PC-3 (cell line): ENCODE measurements around the gene TIMP4. TPM values are rescaled to one million over a fixed set of nuclear protein-coding genes. Genes with fewer than 3 reads are reported as not detected.

Experiments used
- ATAC-seq: fragments of 200-7000 bp; cut with Tn5 transposase; 2 replicates; pipeline ENCODE4 v1.9.1; 2020; ENCODE audit warnings: mild to moderate bottlenecking, moderate library complexity
- BruUV-seq: library from RNA; stranded (reverse); fragments of 400-500 nt; replicated peaks from 2 replicates; lab custom pipeline; 2021; lab: Mats Ljungman, UMichigan
- CTCF ChIA-PET: fragments of 300-600 bp; sonication (Branson Sonifier 250); formaldehyde crosslinking; loops from one replicate; lab custom pipeline; 2022; ENCODE audit warnings: antibody characterized with exemption; lab: Charles Lee
- POLR2A ChIA-PET: fragments of 300-600 bp; sonication (Branson Sonifier 250); formaldehyde crosslinking; loops from one replicate; lab custom pipeline; 2022; ENCODE audit warnings: antibody characterized with exemption; ENCODE audit not compliant: unreplicated experiment; lab: Charles Lee
- DNase-seq: peaks from one replicate; pipeline ENCODE4 v3.0.0-alpha.2; 2015
- H2AFZ ChIP-seq: fragments of 300-600 bp; sonication (generic); 2 replicates; pipeline ENCODE4 v1.6.0; 2016; ENCODE audit warnings: antibody characterized with exemption, low read length
- H3F3A ChIP-seq: fragments of 300-600 bp; sonication (generic); one replicate; pipeline ENCODE4 v1.6.0; 2017; ENCODE audit warnings: antibody characterized with exemption, low read length, control low read depth, mild to moderate bottlenecking; ENCODE audit not compliant: unreplicated experiment
- H3K27ac ChIP-seq: fragments of 300-600 bp; sonication (generic); 2 replicates; pipeline ENCODE4 v1.5.1; 2016; ENCODE audit warnings: mild to moderate bottlenecking, low read length
- H3K27me3 ChIP-seq: fragments of 300-600 bp; sonication (generic); 2 replicates; pipeline ENCODE4 v1.6.1; 2016; ENCODE audit warnings: low read length, mixed read lengths
- H3K36me3 ChIP-seq: fragments of 300-600 bp; sonication (generic); 2 replicates; pipeline ENCODE4 v1.6.1; 2016; ENCODE audit warnings: low read depth, mixed run types, low read length, mixed read lengths
- H3K4me1 ChIP-seq: fragments of 300-600 bp; sonication (generic); 2 replicates; pipeline ENCODE4 v1.5.1; 2016; ENCODE audit warnings: low read length; ENCODE audit not compliant: insufficient read depth
- H3K4me2 ChIP-seq: fragments of 300-600 bp; sonication (generic); 2 replicates; pipeline ENCODE4 v1.6.0; 2016; ENCODE audit warnings: low read length
- H3K4me3 ChIP-seq: fragments of 300-600 bp; sonication (generic); 2 replicates; pipeline ENCODE4 v1.5.1; 2016; ENCODE audit warnings: mild to moderate bottlenecking, low read length, mixed read lengths
- H3K79me2 ChIP-seq: fragments of 300-600 bp; sonication (generic); 2 replicates; pipeline ENCODE4 v1.6.1; 2017; ENCODE audit warnings: low read length, mixed read lengths
- H3K9ac ChIP-seq: fragments of 300-600 bp; sonication (generic); 2 replicates; pipeline ENCODE4 v1.6.0; 2016; ENCODE audit warnings: mild to moderate bottlenecking, low read length
- H3K9me2 ChIP-seq: fragments of 300-600 bp; sonication (generic); replicated peaks from 2 replicates; pipeline ENCODE4 v1.6.1; 2016; ENCODE audit warnings: mixed run types, low read length, mixed read lengths
- H3K9me3 ChIP-seq: fragments of 300-600 bp; sonication (generic); 2 replicates; pipeline ENCODE4 v1.6.1; 2016; ENCODE audit warnings: low read length, mixed read lengths
- H4K20me1 ChIP-seq: fragments of 300-600 bp; sonication (generic); 2 replicates; pipeline ENCODE4 v1.6.1; 2016; ENCODE audit warnings: low read length, mixed read lengths
- EZH2 ChIP-seq: fragments of 300-600 bp; sonication (generic); IDR thresholded peaks from one replicate; pipeline ENCODE4 v1.6.1; 2017; ENCODE audit warnings: antibody characterized with exemption, mild to moderate bottlenecking, low read length; ENCODE audit not compliant: unreplicated experiment
- EZH2phosphoT487 ChIP-seq: fragments of 300-600 bp; sonication (generic); IDR thresholded peaks from 2 replicates; pipeline ENCODE4 v1.6.1; 2018; ENCODE audit warnings: mild to moderate bottlenecking, antibody characterized with exemption, low read length, borderline replicate concordance
- intact Hi-C: fragments of 100-400 bp; cut with micrococcal nuclease; formaldehyde crosslinking; loops from 2 replicates; pipeline ENCODE4 v1.9.0; 2023
- total RNA-seq: library from RNA; depleted of rRNA; stranded (reverse); fragments of >200 nt; gene quantifications from 2 replicates; pipeline ENCODE4 v1.2.3, GENCODE V29; 2014
- TF ChIP-seq, protein P1 (sequence below): fragments of 300-600 bp; sonication (generic); conservative IDR thresholded peaks from 2 replicates; pipeline ENCODE4 v1.5.1; 2017; ENCODE audit warnings: antibody characterized with exemption, low read depth, mild to moderate bottlenecking, low read length

TIMP4 gene
- total RNA-seq, 1 experiment from 2014 or later = 7.3 TPM

DNA sequence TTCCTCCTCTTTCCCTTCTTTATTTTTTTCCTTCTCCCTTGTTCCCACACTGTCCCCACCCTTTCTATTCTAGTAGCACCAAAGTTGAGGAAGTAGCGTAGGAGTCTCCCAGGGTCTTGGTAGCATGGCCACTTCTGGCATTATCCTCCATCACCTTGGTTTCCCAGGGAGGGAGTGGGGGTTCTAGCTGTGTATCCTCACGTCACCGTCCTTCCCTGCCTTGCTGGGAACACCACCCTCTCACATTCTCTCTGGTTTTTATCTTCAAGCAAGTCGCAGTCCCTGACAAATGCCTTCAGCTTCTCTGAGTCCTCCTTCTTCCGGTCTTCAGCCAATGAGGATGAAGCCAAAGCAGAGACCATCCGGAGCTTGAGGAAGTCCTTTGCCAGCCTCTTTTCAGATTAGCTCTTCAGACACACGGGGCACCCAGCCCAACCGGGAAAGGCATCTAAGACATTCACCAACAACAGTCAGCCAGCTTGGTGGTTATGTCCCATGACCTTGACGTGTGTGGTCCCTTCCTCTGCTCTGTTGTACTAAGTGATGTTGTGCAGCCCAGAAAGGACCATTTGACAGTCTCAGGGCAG is 31.6 kb upstream of the TIMP4 start:
- Histone ChIP-seq H3K9ac (no peak overlapping the region), H2AFZ (no peak overlapping the region), H3K9me2 (no peaks in the 10 kb centered on the region), H3K9me3 (no peaks in the 10 kb centered on the region), H3K36me3 (no peaks in the 10 kb centered on the region), H3K4me3 (no peak overlapping the region), H3F3A (peaks cover 19% of the 10 kb centered on the region), H4K20me1 (no peaks in the 10 kb centered on the region), H3K4me1 (peaks cover 53% of the 10 kb centered on the region), H3K79me2 (no peaks in the 10 kb centered on the region), H3K4me2 (no peak overlapping the region), H3K27me3 (no peaks in the 10 kb centered on the region), H3K27ac (no peak overlapping the region)
- intact Hi-C loops = no loop called here
- CTCF ChIA-PET = no interaction called here
- no peak for TF ChIP-seq EZH2
- TF ChIP-seq, protein P1, sequence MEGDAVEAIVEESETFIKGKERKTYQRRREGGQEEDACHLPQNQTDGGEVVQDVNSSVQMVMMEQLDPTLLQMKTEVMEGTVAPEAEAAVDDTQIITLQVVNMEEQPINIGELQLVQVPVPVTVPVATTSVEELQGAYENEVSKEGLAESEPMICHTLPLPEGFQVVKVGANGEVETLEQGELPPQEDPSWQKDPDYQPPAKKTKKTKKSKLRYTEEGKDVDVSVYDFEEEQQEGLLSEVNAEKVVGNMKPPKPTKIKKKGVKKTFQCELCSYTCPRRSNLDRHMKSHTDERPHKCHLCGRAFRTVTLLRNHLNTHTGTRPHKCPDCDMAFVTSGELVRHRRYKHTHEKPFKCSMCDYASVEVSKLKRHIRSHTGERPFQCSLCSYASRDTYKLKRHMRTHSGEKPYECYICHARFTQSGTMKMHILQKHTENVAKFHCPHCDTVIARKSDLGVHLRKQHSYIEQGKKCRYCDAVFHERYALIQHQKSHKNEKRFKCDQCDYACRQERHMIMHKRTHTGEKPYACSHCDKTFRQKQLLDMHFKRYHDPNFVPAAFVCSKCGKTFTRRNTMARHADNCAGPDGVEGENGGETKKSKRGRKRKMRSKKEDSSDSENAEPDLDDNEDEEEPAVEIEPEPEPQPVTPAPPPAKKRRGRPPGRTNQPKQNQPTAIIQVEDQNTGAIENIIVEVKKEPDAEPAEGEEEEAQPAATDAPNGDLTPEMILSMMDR = no peak
- no peak for ATAC-seq
- POLR2A ChIA-PET = no interaction called here
- no TSS peak for BruUV-seq
- no peak for DNase-seq

DNA sequence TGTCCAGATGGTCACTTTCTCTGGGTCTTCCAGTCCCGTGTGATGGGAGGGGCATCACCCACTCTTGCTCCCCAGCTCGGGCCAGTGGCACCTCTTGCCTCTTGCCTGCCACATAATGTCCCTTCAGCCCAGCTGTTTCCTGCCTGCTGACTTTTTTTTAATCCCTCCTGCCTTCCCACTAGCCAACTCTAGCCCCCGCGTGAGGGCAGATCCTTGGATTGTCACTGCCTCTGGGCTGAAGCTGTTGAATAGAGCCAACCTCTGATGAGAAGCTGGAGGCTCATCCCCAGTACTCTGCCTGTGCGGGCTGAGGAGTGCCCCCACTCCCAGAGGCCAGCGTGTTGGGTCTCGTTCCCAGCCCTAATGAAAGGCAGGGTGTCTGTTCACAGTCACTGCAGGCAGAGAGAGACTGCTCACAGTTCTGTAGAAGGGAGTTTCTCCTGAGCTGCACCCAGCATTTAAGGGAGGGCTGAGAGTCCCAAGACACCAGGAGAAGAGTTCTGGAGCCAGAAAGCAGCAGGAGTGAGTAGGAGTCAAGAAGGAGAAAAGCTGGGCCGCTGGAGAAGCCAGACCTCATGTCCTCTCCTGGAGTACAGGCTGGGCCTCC is 30.1 kb upstream of the TIMP4 start:
- Histone ChIP-seq H3K4me3 (no peak overlapping the region), H3K27me3 (no peaks in the 10 kb centered on the region), H2AFZ (no peak overlapping the region), H3K27ac (peak overlapping the region; percentile 91), H3K36me3 (no peaks in the 10 kb centered on the region), H4K20me1 (no peaks in the 10 kb centered on the region), H3K9ac (no peak overlapping the region), H3F3A (peaks cover 7% of the 10 kb centered on the region), H3K4me1 (peaks cover 38% of the 10 kb centered on the region), H3K9me2 (no peaks in the 10 kb centered on the region), H3K9me3 (no peaks in the 10 kb centered on the region), H3K79me2 (no peaks in the 10 kb centered on the region), H3K4me2 (peak overlapping the region; percentile 70)
- ATAC-seq = no peak
- CTCF ChIA-PET = interaction anchor here (0.6 kb wide), 1 partner anchor 348 kb away, joined by 3 read pairs; no protein-coding TSS in a partner anchor
- intact Hi-C loops = no loop called here
- BruUV-seq = no TSS peak
- POLR2A ChIA-PET = interaction anchor here (0.7 kb wide), 1 partner anchor 121 kb away, joined by 3 read pairs; no protein-coding TSS in a partner anchor
- TF ChIP-seq, protein P1 = no peak
- TF ChIP-seq EZH2 (no peak), EZH2phosphoT487 (no peak)
- DNase-seq = no peak

DNA sequence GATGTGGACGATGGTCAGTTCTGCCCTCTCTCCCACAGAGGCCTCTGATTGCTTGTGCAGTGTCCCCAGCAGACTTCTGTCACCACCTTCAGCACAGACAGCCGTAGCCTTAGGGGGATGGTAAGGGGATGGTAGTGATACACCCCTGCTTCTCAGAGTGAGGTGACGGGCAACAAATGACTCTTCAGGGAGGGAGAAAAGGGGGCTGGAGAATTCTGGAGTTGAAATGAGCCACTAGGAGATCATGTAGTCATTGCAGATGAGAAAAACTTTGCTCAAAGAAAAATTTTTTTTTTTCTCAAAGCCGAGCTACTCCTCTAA is 29.6 kb upstream of the TIMP4 start:
- intact Hi-C loops = no loop called here
- Histone ChIP-seq H3K4me1 (peaks cover 35% of the 10 kb centered on the region), H3K9me2 (no peaks in the 10 kb centered on the region), H3K27me3 (no peaks in the 10 kb centered on the region), H4K20me1 (no peaks in the 10 kb centered on the region), H3K4me2 (peak overlapping the region; percentile 70), H3K79me2 (no peaks in the 10 kb centered on the region), H3K36me3 (no peaks in the 10 kb centered on the region), H3K9me3 (no peaks in the 10 kb centered on the region), H3F3A (peaks cover 5% of the 10 kb centered on the region), H3K9ac (peak overlapping the region; percentile 55), H2AFZ (peak overlapping the region; percentile 58; the same call in 1 of the 2 replicates), H3K4me3 (peak overlapping the region; percentile 13; the same call in 1 of the 2 replicates), H3K27ac (peak overlapping the region; percentile 91)
- TF ChIP-seq, protein P1 = no peak
- no peak for TF ChIP-seq EZH2phosphoT487
- no TSS peak for BruUV-seq
- no peak for DNase-seq
- no peak; the same call in 1 of the 2 replicates for ATAC-seq
- POLR2A ChIA-PET = interaction anchor here (0.7 to 0.9 kb wide), 2 partner anchors 10 to 121 kb away, joined by 3 to 8 read pairs; no protein-coding TSS in a partner anchor
- CTCF ChIA-PET = interaction anchor here (0.6 kb wide), 1 partner anchor 348 kb away, joined by 3 read pairs; no protein-coding TSS in a partner anchor
